Stimulated activated CD8-positive, alpha-beta memory T cell treated with anti-CD3 and anti-CD28 coated beads, Interleukin-15, amount 100 ng/mL, for 48 hours (primary cell): Measurements from ENCODE around the gene NUPR1.
A peak's percentile ranks its signal among the peaks of the same experiment; 100 is the strongest.
"Not testable (repeated sequence)": the region's sequence is repeated elsewhere in the genome, so short reads cannot be mapped to it uniquely, and the experiment has no call there.

Experiments used
- DNase-seq, 2 donors: peaks; one replicate each; pipeline ENCODE4 v3.0.0-alpha.2; 2020; ENCODE audit warnings: low read depth in 2 of 2

The NUPR1 gene

GRCh38 chr16:28498666-28499381, 40.0 kb downstream of the NUPR1 start:
- DNase-seq: no peak

- DNase-seq: no peak
These were observed 40.7 kb downstream of the NUPR1 start for GRCh38 chr16:28497861-28498599.

- DNase-seq: no peak
These were observed 41.4 kb downstream of the NUPR1 start for GRCh38 chr16:28497386-28497785.

GRCh38 chr16:28496844-28497243, 41.9 kb downstream of the NUPR1 start:
- no peak for DNase-seq

GRCh38 chr16:28495795-28496749, 42.7 kb downstream of the NUPR1 start:
- DNase-seq: no peak

GRCh38 chr16:28495098-28495793, 43.5 kb downstream of the NUPR1 start:
- no peak for DNase-seq

GRCh38 chr16:28494121-28494851, 44.5 kb downstream of the NUPR1 start, which contains the start of gene APOBR:
TSS of gene APOBR (plus strand) at chr16:28494643. CDS start at chr16:28494682, 39 bp downstream.
- DNase-seq: peak; percentile 80 to 83

GRCh38 chr16:28492511-28492910, 46.3 kb downstream of the NUPR1 start:
- no peak for DNase-seq

GRCh38 chr16:28491970-28492474, 46.8 kb downstream of the NUPR1 start, which contains the start of gene CLN3:
TSS of gene CLN3 (minus strand) at chr16:28492074. CDS start at chr16:28491759, 315 bp downstream.
- DNase-seq: peak; percentile 78 to 81

GRCh38 chr16:28491230-28491969, 47.4 kb downstream of the NUPR1 start:
- DNase-seq: no peak

GRCh38 chr16:28486266-28486665, 52.5 kb downstream of the NUPR1 start:
- no peak for DNase-seq

GRCh38 chr16:28483361-28483760, 55.4 kb downstream of the NUPR1 start:
- DNase-seq: not testable (repeated sequence)
